CD4-positive, alpha-beta T cell treated with Interleukin-10 for 1 hour (primary cell): ENCODE results near the gene ARMC6.

ENCODE experiments used
- DNase-seq: peaks from one replicate; pipeline ENCODE4 v3.0.0-alpha.2; 2020

ARMC6 gene

DNA sequence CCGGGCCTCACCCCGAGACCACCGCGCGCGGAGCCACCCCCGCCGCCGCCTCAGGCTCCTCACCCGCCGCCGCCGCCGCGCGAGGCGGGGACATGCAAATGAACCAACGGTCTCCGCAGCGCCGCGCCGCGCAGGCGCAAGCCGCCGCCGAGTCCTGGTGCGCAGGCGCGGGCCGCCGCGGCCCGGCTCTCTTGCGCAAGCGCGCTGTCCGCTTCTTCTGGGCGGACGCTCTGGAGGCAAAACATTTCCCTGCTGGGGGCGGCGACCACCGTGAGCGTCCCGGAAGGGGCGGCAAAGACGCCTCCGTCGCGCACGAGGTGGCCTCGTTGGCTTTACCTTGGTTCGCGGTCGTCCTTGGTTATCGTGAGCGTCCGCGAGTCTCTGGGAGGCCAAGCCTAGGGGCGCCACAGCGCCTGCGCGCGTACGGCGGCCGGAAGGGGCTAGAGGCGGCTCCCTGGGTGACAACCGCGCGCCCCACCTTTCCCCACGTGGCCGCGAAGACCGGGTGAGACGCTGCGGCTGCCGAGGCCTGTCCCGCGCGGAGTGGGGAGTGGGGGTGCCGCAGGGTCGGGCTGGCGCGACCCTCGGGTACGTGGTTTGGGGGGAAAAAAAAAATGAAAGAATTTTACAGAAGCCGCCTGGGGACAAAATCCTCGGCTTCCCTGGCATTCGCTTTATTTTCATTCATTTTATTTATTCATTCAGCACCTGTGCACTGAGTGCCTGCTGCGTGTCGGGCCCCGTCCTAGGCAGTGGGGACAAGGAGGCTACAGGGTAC lies at the start of gene ARMC6, which contains the start of gene SUGP2:
ARMC6 (plus strand) TSS at position 178 of the 778 bp plus-strand sequence. CDS start 607 bp downstream, outside the sequence.
SUGP2 (minus strand) TSS at position 92 of the 778 bp plus-strand sequence. CDS start 2,446 bp downstream, outside the sequence.
- peak; percentile 93 for DNase-seq

GRCh38 chr19:18984251-18984650 lies 49.2 kb upstream of the ARMC6 start:
- no peak for DNase-seq

- no peak for DNase-seq
These were observed 48.1 kb upstream of the ARMC6 start for GRCh38 chr19:18985257-18985656.

GRCh38 chr19:18987456-18987855 lies 45.9 kb upstream of the ARMC6 start:
- DNase-seq: no peak

DNA sequence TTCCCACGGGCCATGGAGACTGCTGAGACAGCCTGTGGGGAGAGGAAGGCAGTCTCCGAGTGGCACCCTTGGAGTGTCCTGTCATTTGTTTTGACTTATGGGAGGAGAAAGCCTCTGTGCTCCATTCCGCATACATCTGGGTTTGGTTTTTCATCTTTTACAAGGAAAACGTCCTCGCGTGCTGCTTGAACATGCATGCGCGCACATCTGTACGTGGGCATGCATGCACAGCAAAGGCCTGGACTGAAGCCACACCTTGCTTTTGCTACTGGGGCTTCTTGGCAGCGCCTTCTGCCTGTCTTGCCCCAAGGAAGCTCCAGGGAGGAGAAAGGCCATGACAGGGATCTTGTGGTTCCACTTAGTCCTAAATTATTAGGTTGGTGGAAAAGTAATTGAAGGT lies 44.1 kb upstream of the ARMC6 start:
- no peak for DNase-seq

- no peak for DNase-seq
These were observed 43.2 kb upstream of the ARMC6 start for GRCh38 chr19:18990128-18990708.

DNA sequence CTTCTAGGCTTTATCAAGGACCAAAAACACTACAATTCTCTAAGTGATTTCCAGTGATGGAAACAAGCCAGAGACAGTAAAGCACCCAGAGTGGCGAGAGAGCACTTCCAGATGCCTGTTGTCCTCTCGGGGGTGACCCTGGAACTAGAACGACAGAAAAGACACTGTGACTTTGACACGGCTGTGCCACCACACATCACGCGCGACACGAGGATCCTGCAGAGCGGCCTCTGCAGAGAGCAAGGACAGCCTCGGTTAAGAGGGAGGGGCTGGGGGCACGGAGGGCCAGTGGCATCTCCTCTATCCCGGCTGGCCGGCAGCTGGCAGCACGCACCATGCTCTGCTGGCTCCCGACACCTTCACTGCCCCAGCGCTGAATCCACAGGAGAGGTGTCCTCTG lies 42.4 kb upstream of the ARMC6 start:
- DNase-seq: no peak

DNA sequence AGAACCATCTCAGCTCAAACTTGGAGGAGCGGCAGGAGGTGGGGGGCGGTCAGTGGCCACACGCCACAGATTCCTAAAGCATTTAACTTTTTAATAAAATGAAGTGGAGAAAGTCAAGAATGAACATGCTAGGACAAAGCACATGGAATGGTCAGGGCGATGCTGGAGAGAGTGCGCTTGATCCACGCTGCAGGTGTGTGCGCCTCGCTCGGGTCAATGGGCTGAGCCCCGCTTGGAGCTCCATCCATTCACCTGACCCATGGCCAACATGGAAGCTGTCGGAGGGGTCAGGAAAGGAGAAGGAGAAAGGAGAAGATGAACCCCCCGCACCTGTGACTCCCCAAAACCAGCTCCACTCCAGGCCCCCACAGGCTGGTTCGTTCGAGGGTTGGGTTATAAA lies 41.9 kb upstream of the ARMC6 start:
- DNase-seq: no peak

- DNase-seq: no peak
These were observed 40.7 kb upstream of the ARMC6 start for GRCh38 chr19:18992696-18993095.

GRCh38 chr19:18993115-18993514 lies 40.3 kb upstream of the ARMC6 start:
- no peak for DNase-seq

DNA sequence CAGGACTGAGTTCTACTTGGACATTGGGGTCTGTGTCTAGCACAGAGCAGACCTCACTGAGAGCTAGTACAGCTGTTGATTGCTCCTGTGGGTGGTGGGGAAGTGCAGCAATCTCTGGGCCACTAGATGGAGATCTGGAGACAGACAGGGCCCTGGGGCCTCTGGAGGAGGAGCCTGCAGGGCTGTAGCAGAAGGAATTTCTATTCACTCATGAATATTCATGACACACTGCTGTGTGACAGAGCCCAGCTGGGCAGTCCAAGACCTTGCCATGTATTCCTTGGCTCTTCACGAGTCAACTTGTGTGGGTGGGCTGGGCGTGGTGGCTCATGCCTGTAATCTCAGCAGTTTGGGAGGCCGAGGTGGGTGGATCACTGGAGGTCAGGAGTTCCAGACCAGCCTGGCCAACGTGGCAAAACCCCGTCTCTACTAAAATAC lies 37.6 kb upstream of the ARMC6 start:
- DNase-seq: peak; percentile 19

DNA sequence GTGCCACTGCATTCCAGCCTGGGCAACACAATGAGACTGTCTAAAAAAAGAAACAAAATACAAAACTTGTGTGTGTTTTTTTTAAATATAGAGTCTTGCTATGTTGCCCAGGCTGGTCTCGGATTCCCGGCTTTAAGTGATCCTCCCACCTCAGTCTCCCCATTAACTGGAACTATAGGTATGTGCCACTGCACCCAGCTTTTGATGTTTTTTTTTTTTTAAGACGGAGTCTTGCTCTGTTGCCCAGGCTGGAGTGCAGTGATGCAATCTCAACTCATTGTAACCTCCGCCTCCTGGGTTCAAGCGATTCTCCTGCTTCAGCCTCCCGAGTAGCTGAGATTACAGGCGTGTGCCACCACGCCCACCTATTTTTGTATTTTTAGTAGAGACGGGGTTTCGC lies 37.1 kb upstream of the ARMC6 start:
- no peak for DNase-seq

DNA sequence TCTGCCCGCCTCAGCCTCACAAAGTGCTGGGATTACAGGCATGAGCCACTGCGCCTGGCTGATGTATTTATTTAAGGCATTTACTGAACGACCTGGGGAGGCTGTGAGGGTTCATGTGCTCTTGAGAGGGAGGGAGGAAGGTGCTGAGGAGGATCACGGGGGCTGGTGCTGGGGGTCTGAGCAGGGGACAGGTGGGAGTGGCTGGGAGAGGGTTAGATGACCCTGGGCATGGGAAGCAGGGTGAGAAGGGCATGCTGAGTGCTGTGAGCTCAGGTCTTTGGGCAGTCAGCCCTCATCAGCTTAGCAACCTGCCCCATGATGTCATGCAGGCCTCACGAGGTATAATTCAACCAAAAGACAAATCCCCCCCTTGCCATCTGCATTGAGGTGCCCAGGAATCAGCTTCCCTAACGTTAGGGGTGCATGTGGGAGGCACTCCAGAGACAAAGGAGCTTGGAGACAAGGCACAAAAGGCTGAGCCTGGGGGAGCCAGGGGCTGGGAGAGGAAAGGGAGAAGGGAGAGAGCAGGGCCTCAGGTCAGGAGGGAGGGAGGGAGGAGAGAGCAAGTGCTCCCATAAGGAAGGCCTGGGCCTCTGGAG lies 36.5 kb upstream of the ARMC6 start:
- no peak for DNase-seq

DNA sequence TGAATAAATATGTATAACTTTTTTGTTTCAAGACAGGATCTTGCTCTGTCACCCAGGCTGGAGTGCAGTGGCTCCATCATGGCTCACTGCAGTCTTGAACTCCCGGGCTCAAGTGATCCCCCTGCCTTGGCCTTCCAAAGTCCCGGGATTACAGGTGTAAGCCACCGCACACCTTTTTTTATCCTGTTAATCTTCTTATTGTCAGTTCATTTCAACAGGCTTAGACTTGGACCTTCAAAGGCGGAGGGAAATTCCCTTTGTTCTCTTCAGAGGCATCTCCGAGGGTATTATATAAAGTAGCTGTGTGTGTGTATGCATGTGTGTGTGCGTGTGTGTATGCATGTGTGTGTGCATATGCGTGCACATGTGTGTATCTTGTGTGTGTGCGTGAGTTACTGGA lies 35.1 kb upstream of the ARMC6 start:
- no peak for DNase-seq

- DNase-seq: no peak
These were observed 34.2 kb upstream of the ARMC6 start for GRCh38 chr19:18999016-18999758.

DNA sequence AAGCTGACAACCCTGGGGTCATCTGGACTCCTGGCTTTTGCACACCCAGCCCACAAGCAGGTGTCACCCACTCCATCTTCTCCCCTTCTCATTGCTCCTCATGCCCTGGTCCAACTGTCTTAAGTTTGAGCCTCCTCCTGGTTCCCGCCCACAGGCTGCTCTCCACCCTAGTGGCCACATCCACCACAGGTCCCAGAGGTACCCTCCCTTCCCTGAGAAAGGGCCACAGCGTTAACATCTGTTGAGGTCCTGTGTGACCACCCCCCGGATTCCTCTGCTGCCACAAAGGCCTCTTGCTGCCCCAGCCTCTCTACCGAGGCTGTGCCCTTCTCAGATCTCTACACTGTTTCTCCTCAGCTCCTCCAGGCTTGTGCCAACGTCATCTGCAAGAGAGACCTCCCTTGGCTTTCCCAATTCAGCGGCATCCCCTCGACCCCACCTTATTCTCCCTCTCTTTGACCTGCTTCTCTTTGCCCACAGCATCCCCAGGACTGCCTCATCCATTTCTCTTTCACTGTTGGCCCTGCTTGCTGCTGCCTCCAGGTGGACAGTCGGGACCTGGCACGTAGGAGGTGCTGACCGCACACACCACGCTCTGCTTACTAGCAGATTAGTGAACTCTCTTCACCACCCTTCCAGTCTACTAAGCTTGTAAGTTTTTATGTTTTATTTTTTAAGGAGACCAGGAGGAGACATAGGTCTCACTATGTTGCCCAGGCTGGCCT lies 33.3 kb upstream of the ARMC6 start:
- DNase-seq: no peak

GRCh38 chr19:19004144-19004543 lies 29.3 kb upstream of the ARMC6 start:
- no peak for DNase-seq

DNA sequence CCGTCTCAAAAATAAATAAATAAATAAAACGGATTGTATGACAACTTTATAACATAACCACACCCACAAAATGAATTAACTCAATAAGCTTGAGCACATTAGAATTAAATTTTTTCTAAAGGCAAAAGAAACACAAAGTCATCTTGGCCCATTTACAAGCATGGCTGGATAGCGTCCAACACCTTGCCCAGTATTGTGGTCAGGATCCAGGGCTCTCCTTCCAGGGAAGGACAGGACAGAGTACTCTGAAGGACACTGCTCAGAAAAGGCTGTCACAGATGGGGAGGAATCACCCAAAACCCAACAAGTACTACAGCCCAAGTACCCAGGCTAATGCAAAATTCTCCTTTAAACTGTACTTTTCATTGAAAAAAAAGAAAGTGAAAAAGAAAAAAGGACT lies 27.2 kb upstream of the ARMC6 start:
- DNase-seq: no peak

DNA sequence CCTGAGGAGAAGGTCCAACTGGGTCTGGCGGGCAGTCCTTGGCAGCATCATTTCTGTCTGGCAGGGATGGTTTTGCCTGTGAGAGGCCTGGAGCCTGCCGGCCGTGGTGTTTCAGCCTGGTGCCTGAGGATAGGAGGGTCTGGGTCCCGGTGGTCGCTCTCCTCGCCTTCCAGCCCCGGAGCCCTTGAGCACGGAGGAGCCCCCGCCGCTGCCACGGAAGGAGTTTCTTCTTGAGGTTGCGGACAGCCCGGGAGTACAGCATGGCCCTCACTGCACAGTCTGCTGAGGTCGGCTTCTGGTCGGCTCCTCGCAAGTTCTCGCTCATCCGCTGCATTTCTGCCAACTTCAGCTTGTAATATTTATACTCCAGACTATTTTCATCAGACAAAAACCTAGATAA lies 23.5 kb upstream of the ARMC6 start:
- no peak for DNase-seq

DNA sequence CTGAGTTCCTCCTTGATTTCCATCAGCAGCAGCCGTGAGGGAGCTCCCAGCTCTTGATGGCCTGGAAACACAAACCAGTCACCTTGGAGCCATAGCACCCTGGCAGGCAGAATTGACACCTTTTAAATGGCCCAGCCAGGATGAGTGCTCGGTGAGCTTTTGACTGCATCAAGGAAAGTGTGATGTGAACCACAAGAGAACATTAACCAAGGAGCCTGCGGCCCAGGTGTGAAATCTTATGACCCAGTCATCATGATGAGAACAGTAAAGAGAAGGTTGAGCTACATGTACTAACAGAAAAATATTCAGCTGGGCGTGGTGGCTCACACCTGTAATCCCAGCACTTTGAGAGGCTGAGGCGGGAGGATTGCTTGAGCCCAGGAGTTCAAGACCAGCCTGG lies 22.9 kb upstream of the ARMC6 start:
- peak; percentile 13 for DNase-seq

- no peak for DNase-seq
These were observed 12.3 kb upstream of the ARMC6 start for GRCh38 chr19:19021115-19021514.

DNA sequence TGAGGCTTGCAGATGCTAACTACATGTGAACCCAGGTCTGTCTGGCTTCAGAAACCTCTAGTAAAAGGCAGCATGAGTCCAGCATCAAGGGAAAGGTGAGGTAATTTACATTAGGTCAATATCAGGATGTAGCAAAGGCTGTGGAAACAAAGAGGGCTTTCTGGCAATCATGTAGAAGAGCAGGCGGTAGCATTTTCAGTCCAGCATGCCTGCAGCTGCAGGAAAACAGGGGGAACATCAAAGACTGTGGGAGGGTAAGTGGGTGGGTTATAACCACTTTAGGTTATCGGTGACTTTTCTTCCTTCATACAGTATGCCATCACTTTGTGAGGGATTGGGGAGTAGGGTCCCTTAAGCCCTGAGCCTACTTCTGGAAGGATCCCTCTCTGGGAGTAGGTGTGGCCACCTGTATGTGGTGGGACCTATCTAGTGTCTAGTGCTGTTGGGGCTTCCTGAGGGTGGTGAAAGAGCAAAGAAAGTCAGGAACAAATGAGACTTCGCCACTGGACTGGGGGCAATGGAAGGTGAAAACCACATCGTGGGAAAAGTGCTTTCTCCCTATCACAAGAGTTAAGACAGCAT lies 10.9 kb upstream of the ARMC6 start:
- DNase-seq: no peak
